HG03565 (cell line): Measurements from ENCODE around the gene ZBTB46.

ENCODE experiments used
- ATAC-seq: cut with Tn5 transposase; IDR thresholded peaks from one replicate; pipeline ENCODE4 v1.9.1; 2021; ENCODE audit warnings: mild to moderate bottlenecking, moderate library complexity; ENCODE audit not compliant: unreplicated experiment

ZBTB46 gene

GRCh38 chr20:63748934-63749270 is 82.2 kb downstream of the ZBTB46 start:
- ATAC-seq, result no peak

GRCh38 chr20:63748070-63748933 is 82.8 kb downstream of the ZBTB46 start:
- ATAC-seq, result no peak

GRCh38 chr20:63747622-63748069 is 83.4 kb downstream of the ZBTB46 start:
- ATAC-seq, result no peak

- ATAC-seq, result no peak
These were observed 84.2 kb downstream of the ZBTB46 start for GRCh38 chr20:63746751-63747315.

GRCh38 chr20:63745961-63746731 is 84.9 kb downstream of the ZBTB46 start:
- ATAC-seq, result no peak

- ATAC-seq, result no peak
These were observed 85.6 kb downstream of the ZBTB46 start for GRCh38 chr20:63745424-63745805.

- no peak for ATAC-seq
These were observed 86.3 kb downstream of the ZBTB46 start for GRCh38 chr20:63744574-63745423.

- ATAC-seq, result no peak
These were observed 86.9 kb downstream of the ZBTB46 start for GRCh38 chr20:63744158-63744557.

GRCh38 chr20:63743210-63743970 is 87.7 kb downstream of the ZBTB46 start:
- ATAC-seq, result no peak

GRCh38 chr20:63742381-63743024 is 88.6 kb downstream of the ZBTB46 start:
- ATAC-seq, result no peak

GRCh38 chr20:63741676-63742380 is 89.2 kb downstream of the ZBTB46 start:
- no peak for ATAC-seq

GRCh38 chr20:63741354-63741675 is 89.7 kb downstream of the ZBTB46 start:
- no peak for ATAC-seq

GRCh38 chr20:63740627-63741353 is 90.3 kb downstream of the ZBTB46 start:
- no peak for ATAC-seq

GRCh38 chr20:63740070-63740626 is 90.9 kb downstream of the ZBTB46 start:
- no peak for ATAC-seq

- no peak for ATAC-seq
These were observed 91.7 kb downstream of the ZBTB46 start, which contains the start of gene SLC2A4RG for GRCh38 chr20:63739130-63740069. Gene SLC2A4RG (plus strand): TSS chr20:63739776. CDS start chr20:63739913, 137 bp downstream.

- ATAC-seq, result no peak
These were observed 92.4 kb downstream of the ZBTB46 start for GRCh38 chr20:63738687-63739129.
